Activated CD8-positive, alpha-beta T cell treated with anti-CD3 and anti-CD28 coated beads, Interleukin-2, amount 10 ng/mL, durations not matched to agents 7 days and 5 days (primary cell): ENCODE data around the gene TRPC4AP. TPM values are rescaled to one million over a fixed set of nuclear protein-coding genes. Genes with fewer than 3 reads are reported as not detected.

ENCODE experiments used
- ATAC-seq: fragments of 150-1000 bp; cut with Tn5 transposase; one replicate; pipeline ENCODE4 v1.10.0; 2021; ENCODE audit warnings: moderate library complexity
- CTCF ChIA-PET: fragments of 350-600 bp; sonication (Branson Sonifier 250); formaldehyde crosslinking; loops from one replicate; lab custom pipeline; 2021; ENCODE audit warnings: antibody characterized with exemption; lab: Charles Lee
- POLR2A ChIA-PET: fragments of 350-600 bp; sonication (Branson Sonifier 250); formaldehyde crosslinking; loops from one replicate; lab custom pipeline; 2021; ENCODE audit warnings: antibody characterized with exemption; lab: Charles Lee
- DNase-seq: peaks from one replicate; pipeline ENCODE4 v3.0.0-alpha.2; 2020
- H3K27ac Mint-ChIP-seq: one replicate; pipeline ENCODE4 v1.8.0; 2021; ENCODE audit warnings: mild to moderate bottlenecking, mixed read lengths
- H3K27me3 Mint-ChIP-seq: one replicate; pipeline ENCODE4 v1.8.0; 2021; ENCODE audit warnings: low read depth, mixed read lengths
- H3K36me3 Mint-ChIP-seq: one replicate; pipeline ENCODE4 v1.8.0; 2021; ENCODE audit warnings: low read depth, mixed read lengths
- H3K4me1 Mint-ChIP-seq: one replicate; pipeline ENCODE4 v1.8.0; 2021; ENCODE audit warnings: low read depth, mixed read lengths
- H3K4me3 Mint-ChIP-seq: one replicate; pipeline ENCODE4 v1.8.0; 2021; ENCODE audit warnings: mild to moderate bottlenecking, mixed read lengths
- H3K9me3 Mint-ChIP-seq: one replicate; pipeline ENCODE4 v1.8.0; 2022; ENCODE audit warnings: mixed read lengths; ENCODE audit not compliant: insufficient read depth
- total RNA-seq, 2 experiments: library from RNA; stranded (reverse); gene quantifications; one replicate each; pipeline ENCODE4 v1.2.3, GENCODE V29; 2021

The TRPC4AP gene
- total RNA-seq, 2 experiments from 2014 or later, result 43.2 to 44.6 TPM

- ChIA-PET CTCF (no interaction called here), POLR2A (no interaction called here)
- Mint-ChIP-seq H3K27me3 (peaks cover 7% of the 10 kb centered on the region), H3K4me3 (no peak overlapping the region), H3K9me3 (no peaks in the 10 kb centered on the region), H3K4me1 (peaks cover 1% of the 10 kb centered on the region), H3K36me3 (no peaks in the 10 kb centered on the region), H3K27ac (no peak overlapping the region)
- DNase-seq (no peak), ATAC-seq (no peak)
These were observed 105.1 kb downstream of the TRPC4AP start for GRCh38 chr20:34987288-34988190.

GRCh38 chr20:34986311-34987287 is 106.0 kb downstream of the TRPC4AP start:
- Mint-ChIP-seq H3K4me3 (no peak overlapping the region), H3K4me1 (peaks cover 1% of the 10 kb centered on the region), H3K9me3 (no peaks in the 10 kb centered on the region), H3K27me3 (peaks cover 7% of the 10 kb centered on the region), H3K27ac (no peak overlapping the region), H3K36me3 (no peaks in the 10 kb centered on the region)
- ATAC-seq (no peak), DNase-seq (no peak)
- CTCF ChIA-PET, result no interaction called here
- POLR2A ChIA-PET, result no interaction called here

- CTCF ChIA-PET, result no interaction called here
- no peak for DNase-seq
- ATAC-seq, result no peak
- POLR2A ChIA-PET, result no interaction called here
- Mint-ChIP-seq H3K9me3 (no peaks in the 10 kb centered on the region), H3K27ac (no peak overlapping the region), H3K4me1 (peaks cover 1% of the 10 kb centered on the region), H3K4me3 (no peak overlapping the region), H3K36me3 (no peaks in the 10 kb centered on the region), H3K27me3 (peaks cover 7% of the 10 kb centered on the region)
These were observed 106.9 kb downstream of the TRPC4AP start for GRCh38 chr20:34985461-34986310.

- Mint-ChIP-seq H3K4me1 (peaks cover 1% of the 10 kb centered on the region), H3K27me3 (peaks cover 7% of the 10 kb centered on the region), H3K4me3 (no peak overlapping the region), H3K36me3 (no peaks in the 10 kb centered on the region), H3K9me3 (no peaks in the 10 kb centered on the region), H3K27ac (peak overlapping the region; percentile 21)
- POLR2A ChIA-PET, result no interaction called here
- DNase-seq (no peak), ATAC-seq (no peak)
- CTCF ChIA-PET, result no interaction called here
These were observed 107.8 kb downstream of the TRPC4AP start for GRCh38 chr20:34984756-34985261.

GRCh38 chr20:34983995-34984735 is 108.4 kb downstream of the TRPC4AP start:
- no peaks in the 10 kb centered on the region for H3K36me3 Mint-ChIP-seq
- H3K27me3 Mint-ChIP-seq, result peaks cover 7% of the 10 kb centered on the region
- H3K27ac Mint-ChIP-seq, result no peak overlapping the region
- POLR2A ChIA-PET, result no interaction called here
- H3K9me3 Mint-ChIP-seq, result no peaks in the 10 kb centered on the region
- ATAC-seq, result no peak
- no peak overlapping the region for H3K4me3 Mint-ChIP-seq
- CTCF ChIA-PET, result no interaction called here
- no peak for DNase-seq
- H3K4me1 Mint-ChIP-seq, result peaks cover 1% of the 10 kb centered on the region

GRCh38 chr20:34983089-34983820 is 109.4 kb downstream of the TRPC4AP start:
- Mint-ChIP-seq H3K27me3 (peaks cover 7% of the 10 kb centered on the region), H3K27ac (no peak overlapping the region), H3K36me3 (no peaks in the 10 kb centered on the region), H3K4me1 (peaks cover 1% of the 10 kb centered on the region), H3K4me3 (no peak overlapping the region), H3K9me3 (no peaks in the 10 kb centered on the region)
- DNase-seq (no peak), ATAC-seq (no peak)
- ChIA-PET POLR2A (no interaction called here), CTCF (no interaction called here)

- Mint-ChIP-seq H3K36me3 (no peaks in the 10 kb centered on the region), H3K9me3 (no peaks in the 10 kb centered on the region), H3K4me3 (no peak overlapping the region), H3K27me3 (peaks cover 7% of the 10 kb centered on the region), H3K4me1 (peaks cover 1% of the 10 kb centered on the region), H3K27ac (no peak overlapping the region)
- no peak for DNase-seq
- no peak for ATAC-seq
- ChIA-PET POLR2A (no interaction called here), CTCF (no interaction called here)
These were observed 110.1 kb downstream of the TRPC4AP start for GRCh38 chr20:34982270-34983088.

GRCh38 chr20:34980543-34981233 is 111.9 kb downstream of the TRPC4AP start:
- no peak for DNase-seq
- ChIA-PET POLR2A (no interaction called here), CTCF (no interaction called here)
- Mint-ChIP-seq H3K27ac (no peak overlapping the region), H3K36me3 (no peaks in the 10 kb centered on the region), H3K9me3 (no peaks in the 10 kb centered on the region), H3K4me3 (no peak overlapping the region), H3K4me1 (peaks cover 1% of the 10 kb centered on the region), H3K27me3 (peaks cover 11% of the 10 kb centered on the region)
- ATAC-seq, result no peak

- Mint-ChIP-seq H3K4me1 (no peaks in the 10 kb centered on the region), H3K27ac (no peak overlapping the region), H3K9me3 (no peaks in the 10 kb centered on the region), H3K27me3 (peaks cover 11% of the 10 kb centered on the region), H3K4me3 (no peak overlapping the region), H3K36me3 (no peaks in the 10 kb centered on the region)
- ChIA-PET CTCF (no interaction called here), POLR2A (no interaction called here)
- DNase-seq (peak; percentile 26), ATAC-seq (peak; percentile 65)
These were observed 113.0 kb downstream of the TRPC4AP start for GRCh38 chr20:34979366-34980153.
